Mesendoderm (in vitro differentiated cells): ENCODE measurements around the gene BCL11A.

Experiments
- DNase-seq: peaks from one replicate; pipeline ENCODE4 v3.0.0; 2013
- H2AK5ac ChIP-seq: 2 replicates; pipeline ENCODE4 v1.6.1; 2013; ENCODE audit warnings: low read length, inconsistent platforms
- H2BK120ac ChIP-seq: 2 replicates; pipeline ENCODE4 v1.6.1; 2013; ENCODE audit warnings: low read depth, mild to moderate bottlenecking, low read length, moderate library complexity, mixed read lengths
- H2BK15ac ChIP-seq: replicated peaks from 2 replicates; pipeline ENCODE4 v1.6.1; 2013; ENCODE audit warnings: low read depth, mild to moderate bottlenecking, moderate library complexity
- H2BK5ac ChIP-seq: 2 replicates; pipeline ENCODE4 v1.6.1; 2013; ENCODE audit warnings: low read length, inconsistent platforms
- H3K18ac ChIP-seq: 2 replicates; pipeline ENCODE4 v1.6.1; 2013; ENCODE audit warnings: mild to moderate bottlenecking, low read length, mixed read lengths
- H3K23ac ChIP-seq: one replicate; pipeline ENCODE4 v1.6.1; 2013; ENCODE audit warnings: low read length
- H3K27ac ChIP-seq: 2 replicates; pipeline ENCODE4 v1.5.1; 2013; ENCODE audit warnings: low read depth, mild to moderate bottlenecking, inconsistent platforms, low read length, moderate library complexity
- H3K27me3 ChIP-seq: 2 replicates; pipeline ENCODE4 v1.6.1; 2013; ENCODE audit warnings: low read length, control low read depth, mild to moderate bottlenecking, inconsistent platforms; ENCODE audit not compliant: insufficient read depth, poor library complexity
- H3K36me3 ChIP-seq: 2 replicates; pipeline ENCODE4 v1.6.1; 2013; ENCODE audit warnings: low read length, inconsistent platforms; ENCODE audit not compliant: control insufficient read depth, insufficient read depth
- H3K4ac ChIP-seq: one replicate; pipeline ENCODE4 v1.6.1; 2013; ENCODE audit warnings: low read depth, mild to moderate bottlenecking, low read length, moderate library complexity
- H3K4me1 ChIP-seq: 2 replicates; pipeline ENCODE4 v1.6.1; 2013; ENCODE audit warnings: low read depth, low read length, inconsistent platforms; ENCODE audit not compliant: control insufficient read depth
- H3K4me2 ChIP-seq: 2 replicates; pipeline ENCODE4 v1.6.1; 2013; ENCODE audit warnings: low read length
- H3K4me3 ChIP-seq: 2 replicates; pipeline ENCODE4 v1.5.1; 2013; ENCODE audit warnings: mild to moderate bottlenecking, low read length
- H3K56ac ChIP-seq: one replicate; pipeline ENCODE4 v1.6.1; 2013; ENCODE audit warnings: low read length
- H3K79me1 ChIP-seq: 2 replicates; pipeline ENCODE4 v1.6.1; 2013; ENCODE audit warnings: low read length, inconsistent platforms
- H3K79me2 ChIP-seq: 2 replicates; pipeline ENCODE4 v1.6.1; 2013; ENCODE audit warnings: mild to moderate bottlenecking, low read length; ENCODE audit not compliant: control insufficient read depth, insufficient read depth
- H3K9ac ChIP-seq: 2 replicates; pipeline ENCODE4 v1.6.1; 2013; ENCODE audit warnings: low read length, inconsistent platforms
- H4K5ac ChIP-seq: one replicate; pipeline ENCODE4 v1.6.1; 2013; ENCODE audit warnings: low read length
- H4K8ac ChIP-seq: one replicate; pipeline ENCODE4 v1.6.1; 2013; ENCODE audit warnings: low read depth, mild to moderate bottlenecking, control low read depth, low read length, moderate library complexity
- WGBS: extraction: QIAGEN DNeasy Blood & Tissue Kit; methylation state at CpG from one replicate; pipeline ENCODE4 v1.1.7; 2013; ENCODE audit warnings: low lambda C conversion rate, missing lambda C conversion rate; ENCODE audit not compliant: insufficient coverage; ENCODE audit errors: extremely low coverage; 5-methylcytosine and 5-hydroxymethylcytosine counted together

The BCL11A gene

GRCh38 chr2:60567919-60568768 lies 14.7 kb upstream of the BCL11A start:
- Histone ChIP-seq H3K4me2 (no peak overlapping the region), H2BK15ac (no peak overlapping the region), H3K79me1 (no peaks in the 10 kb centered on the region), H3K18ac (no peak overlapping the region), H3K4me1 (peaks cover 9% of the 10 kb centered on the region), H4K8ac (no peak overlapping the region), H3K23ac (no peak overlapping the region), H4K5ac (no peak overlapping the region), H3K79me2 (no peaks in the 10 kb centered on the region), H3K4me3 (no peak overlapping the region), H2BK5ac (no peak overlapping the region), H2AK5ac (no peak overlapping the region), H3K27ac (no peak overlapping the region), H3K36me3 (no peaks in the 10 kb centered on the region), H3K4ac (no peak overlapping the region), H3K27me3 (peaks cover 9% of the 10 kb centered on the region), H3K9ac (no peak overlapping the region), H2BK120ac (no peak overlapping the region), H3K56ac (no peak overlapping the region)
- WGBS, result no CpG with 5 or more reads among the region's 11 CpGs
- DNase-seq, result no peak

- Histone ChIP-seq H2BK15ac (no peak overlapping the region), H3K23ac (no peak overlapping the region), H3K4me1 (peaks cover 9% of the 10 kb centered on the region), H3K9ac (no peak overlapping the region), H3K36me3 (no peaks in the 10 kb centered on the region), H2BK120ac (no peak overlapping the region), H3K27me3 (peaks cover 9% of the 10 kb centered on the region), H3K79me1 (no peaks in the 10 kb centered on the region), H3K79me2 (no peaks in the 10 kb centered on the region), H3K27ac (no peak overlapping the region), H2BK5ac (no peak overlapping the region), H3K4ac (no peak overlapping the region), H3K4me3 (no peak overlapping the region), H4K5ac (no peak overlapping the region), H4K8ac (no peak overlapping the region), H2AK5ac (no peak overlapping the region), H3K56ac (no peak overlapping the region), H3K18ac (no peak overlapping the region), H3K4me2 (no peak overlapping the region)
- DNase-seq, result no peak
- whole genome bisulfite sequencing, result no CpG with 5 or more reads among the region's 4 CpGs
Observed at GRCh38 chr2:60567096-60567495, 13.6 kb upstream of the BCL11A start.

DNA sequence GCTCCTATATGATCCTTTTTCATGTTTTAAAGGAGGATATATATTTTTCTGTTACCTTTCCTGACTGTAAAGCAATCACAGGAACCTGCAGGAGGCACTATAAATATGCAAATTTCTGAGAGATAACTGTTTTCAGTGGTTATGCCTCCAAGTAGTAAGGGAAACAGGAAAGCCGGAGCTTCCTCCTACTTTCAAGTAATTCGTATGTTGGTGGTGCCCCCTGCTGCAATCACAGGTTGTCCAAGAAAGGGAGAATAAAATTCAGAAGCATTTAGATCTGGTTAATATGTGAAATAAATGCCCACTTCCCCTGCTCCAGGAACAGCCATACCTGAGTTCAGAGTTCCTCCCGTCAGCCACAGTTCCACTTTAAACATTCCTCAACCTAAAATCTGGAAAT lies 12.0 kb upstream of the BCL11A start:
- no peak overlapping the region for H4K5ac ChIP-seq
- peaks cover 9% of the 10 kb centered on the region for H3K27me3 ChIP-seq
- no peak overlapping the region for H2BK5ac ChIP-seq
- H4K8ac ChIP-seq, result no peak overlapping the region
- H3K79me2 ChIP-seq, result no peaks in the 10 kb centered on the region
- no peak overlapping the region for H3K4me3 ChIP-seq
- H3K4me2 ChIP-seq, result no peak overlapping the region
- H3K18ac ChIP-seq, result no peak overlapping the region
- no peak overlapping the region for H2BK120ac ChIP-seq
- H3K23ac ChIP-seq, result no peak overlapping the region
- H3K79me1 ChIP-seq, result no peaks in the 10 kb centered on the region
- no peak overlapping the region for H2AK5ac ChIP-seq
- no peaks in the 10 kb centered on the region for H3K36me3 ChIP-seq
- WGBS, result no CpG with 5 or more reads among the region's 3 CpGs
- H3K4ac ChIP-seq, result no peak overlapping the region
- H3K56ac ChIP-seq, result no peak overlapping the region
- H2BK15ac ChIP-seq, result no peak overlapping the region
- peaks cover 9% of the 10 kb centered on the region for H3K4me1 ChIP-seq
- no peak overlapping the region for H3K9ac ChIP-seq
- H3K27ac ChIP-seq, result no peak overlapping the region
- DNase-seq, result peak; percentile 76

DNA sequence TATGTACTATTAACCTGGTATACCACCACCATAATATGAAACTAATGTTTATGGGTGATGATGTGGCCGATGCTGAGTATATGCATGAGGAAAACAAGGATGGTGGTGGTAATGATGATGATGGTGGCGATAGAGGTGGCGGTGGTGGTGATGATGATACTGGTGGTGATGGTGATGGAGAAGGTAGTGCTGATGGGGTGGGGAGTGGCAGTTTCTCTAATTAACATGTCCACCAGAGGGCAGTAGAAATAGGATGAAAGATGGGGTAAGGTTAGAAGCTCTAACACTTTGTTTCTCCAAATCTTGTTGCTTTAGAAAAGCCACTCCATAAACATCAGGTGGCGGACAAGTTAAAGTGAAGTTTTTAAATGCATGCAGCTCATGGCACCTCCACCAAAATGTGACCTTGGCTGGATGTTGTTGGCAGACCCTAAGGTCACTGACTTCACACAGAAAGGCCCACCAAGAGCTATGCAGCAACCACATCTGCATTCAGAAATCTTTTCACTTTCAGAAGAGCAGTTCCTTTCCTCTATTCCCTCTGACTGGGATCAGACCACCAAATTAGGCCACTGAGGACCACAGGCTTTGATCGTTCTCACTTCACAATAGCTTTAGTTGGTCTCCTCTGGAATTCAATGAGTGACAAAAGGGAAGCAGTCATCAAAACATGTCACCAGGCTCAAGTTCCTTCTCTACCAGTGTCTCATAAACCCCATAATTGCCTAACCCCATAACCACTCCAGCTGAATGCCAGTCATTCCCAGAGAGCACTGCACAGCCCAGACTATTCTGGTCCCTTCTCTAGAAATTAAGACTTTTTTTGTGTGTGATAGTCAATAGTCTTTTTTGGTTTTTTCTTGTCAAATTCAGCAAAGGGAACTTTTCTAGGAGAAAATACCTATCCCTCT lies 7.5 kb upstream of the BCL11A start:
- Histone ChIP-seq H3K36me3 (no peaks in the 10 kb centered on the region), H3K9ac (no peak overlapping the region), H2BK120ac (no peak overlapping the region), H3K27me3 (no peaks in the 10 kb centered on the region), H2BK5ac (no peak overlapping the region), H2AK5ac (no peak overlapping the region), H3K4ac (no peak overlapping the region), H3K4me2 (no peak overlapping the region), H4K8ac (no peak overlapping the region), H3K27ac (no peak overlapping the region), H3K18ac (no peak overlapping the region), H3K79me1 (no peaks in the 10 kb centered on the region), H3K23ac (no peak overlapping the region), H3K4me1 (no peaks in the 10 kb centered on the region), H3K4me3 (no peak overlapping the region), H3K56ac (no peak overlapping the region), H2BK15ac (no peak overlapping the region), H4K5ac (no peak overlapping the region), H3K79me2 (no peaks in the 10 kb centered on the region)
- WGBS, result no CpG with 5 or more reads among the region's 5 CpGs
- peak; percentile 64 for DNase-seq

DNA sequence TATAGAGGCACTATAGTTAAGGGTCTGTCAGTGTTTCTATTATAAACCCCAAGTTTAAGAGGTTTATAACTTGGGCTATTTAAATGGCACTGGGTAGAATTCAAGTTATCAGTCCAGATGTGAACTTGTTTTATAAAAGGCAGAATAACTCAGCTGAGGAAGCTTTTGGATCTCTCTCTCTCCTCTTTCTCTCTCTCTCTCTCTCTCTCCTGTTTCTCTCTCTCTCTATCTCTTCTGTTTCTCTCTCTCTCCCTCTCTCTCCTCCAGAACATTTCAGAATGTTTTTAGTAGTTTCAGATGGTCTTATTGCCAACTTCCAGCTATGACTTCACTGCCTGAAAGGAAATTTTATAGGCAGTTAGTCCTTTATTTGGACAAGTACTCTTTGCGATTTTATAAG lies 6.4 kb upstream of the BCL11A start:
- no peaks in the 10 kb centered on the region for H3K79me1 ChIP-seq
- H4K8ac ChIP-seq, result no peak overlapping the region
- no peaks in the 10 kb centered on the region for H3K36me3 ChIP-seq
- H3K56ac ChIP-seq, result no peak overlapping the region
- no peaks in the 10 kb centered on the region for H3K4me1 ChIP-seq
- no CpG with 5 or more reads among the region's 1 CpG for WGBS
- no peak overlapping the region for H2BK120ac ChIP-seq
- H3K4ac ChIP-seq, result no peak overlapping the region
- H2BK15ac ChIP-seq, result no peak overlapping the region
- no peak for DNase-seq
- H2BK5ac ChIP-seq, result no peak overlapping the region
- H3K27me3 ChIP-seq, result no peaks in the 10 kb centered on the region
- H3K27ac ChIP-seq, result no peak overlapping the region
- no peak overlapping the region for H3K18ac ChIP-seq
- H3K9ac ChIP-seq, result no peak overlapping the region
- H2AK5ac ChIP-seq, result no peak overlapping the region
- H3K79me2 ChIP-seq, result no peaks in the 10 kb centered on the region
- H3K4me3 ChIP-seq, result no peak overlapping the region
- no peak overlapping the region for H4K5ac ChIP-seq
- H3K4me2 ChIP-seq, result no peak overlapping the region
- H3K23ac ChIP-seq, result no peak overlapping the region
